ENCODE results near the gene DEDD2. TPM values are rescaled to one million over a fixed set of nuclear protein-coding genes. Genes with fewer than 3 reads are reported as not detected.

Gene DEDD2
- total and polyA plus RNA-seq, 10 of the 15 experiments (the other 5 are each of a cell fraction or from before 2014, with no cell fraction given) = 2.5 to 24.7 (median 17.6) TPM

GRCh38 chr19:42191330-42191729 lies 26.1 kb downstream of the DEDD2 start:
- Histone ChIP-seq H3K27me3 (replicated peaks in 1 of 2; ENCODE audit: control insufficient read depth in 2 of 2, insufficient read depth in 2 of 2, low read length in 1 of 2) (no peaks in the 10 kb centered on the region), H3K9me3 (replicated peaks; ENCODE audit: control insufficient read depth, insufficient read depth, low read length) (no peaks in the 10 kb centered on the region; the same call in 2 of the 3 replicates), H3K79me2 (ENCODE audit: control insufficient read depth, insufficient read depth, low read length) (no peaks in the 10 kb centered on the region), H2AFZ (ENCODE audit: control insufficient read depth, low read depth, low read length) (no peak overlapping the region), H3K4me1 (ENCODE audit: control insufficient read depth, insufficient read depth, low read length) (no peaks in the 10 kb centered on the region), H3K4me3 (no peak overlapping the region), H3K4me2 (ENCODE audit: control insufficient read depth, insufficient read depth) (no peak overlapping the region), H4K20me1 (ENCODE audit: control insufficient read depth, insufficient read depth) (no peaks in the 10 kb centered on the region), H3K36me3 (ENCODE audit: control insufficient read depth in 2 of 2, insufficient read depth in 2 of 2, low read length in 1 of 2) (no peaks in the 10 kb centered on the region; a peak in 2 of 4 replicates), H3K27ac (ENCODE audit: control insufficient read depth, insufficient read depth) (no peak overlapping the region), H3K9ac (ENCODE audit: control insufficient read depth, insufficient read depth, low read length) (no peak overlapping the region)
- RAD21 ChIA-PET (ENCODE audit: unreplicated experiment) = interaction anchor here (0.6 kb wide), 1 partner anchor 316 kb away, joined by 3 read pairs; no protein-coding TSS in a partner anchor
- BruUV-seq (replicated peaks) = no TSS peak
- intact Hi-C loops (cut with micrococcal nuclease; ENCODE audit: unreplicated experiment) (no loop called here), in situ Hi-C loops (cut with MboI) (no loop called here)
- 95% methylated on average over 1 of the region's 1 CpG for WGBS (ENCODE audit: insufficient coverage, insufficient replicate concordance, low lambda C conversion rate, missing lambda C conversion rate)
- no peak for ATAC-seq
- no peak for DNase-seq (ENCODE audit: low read depth, low spot score)
- SMC1A ChIA-PET (ENCODE audit: uncharacterized antibody, unreplicated experiment) = interaction anchor here (0.8 to 1.4 kb wide), 4 partner anchors 36 to 83 kb away, joined by 3 read pairs; no protein-coding TSS in a partner anchor
- POLR2A ChIA-PET = interaction anchor here (0.6 to 0.9 kb wide), 3 partner anchors 8 to 26 kb away, joined by 3 to 4 read pairs (median 3); no protein-coding TSS in a partner anchor
- FAIRE-seq = no peak
- TF ChIP-seq HDAC2 (IDR thresholded peaks at IDR 0.05) (no peak), RBBP5 (conservative IDR thresholded peaks at IDR 0.05) (no peak), SREBF1 (IDR thresholded peaks at IDR 0.05; ENCODE audit: low read length) (no peak), NRF1 (conservative IDR thresholded peaks at IDR 0.05; ENCODE audit: low read depth, low read length) (no peak), BCLAF1 (IDR thresholded peaks at IDR 0.05) (no peak), SP1 (IDR thresholded peaks at IDR 0.05; ENCODE audit: low read depth, low read length) (no peak), POLR2A (IDR thresholded peaks at IDR 0.05; ENCODE audit: low read depth, low read length) (no peak), RUNX3 (IDR thresholded peaks at IDR 0.05; ENCODE audit: low read length) (no peak), NBN (IDR thresholded peaks at IDR 0.05) (no peak), IRF3 (IDR thresholded peaks at IDR 0.05) (no peak), HDGF (IDR thresholded peaks at IDR 0.05) (no peak), CEBPB (IDR thresholded peaks at IDR 0.05; ENCODE audit: borderline replicate concordance in 1 of 2, low read depth in 2 of 2, low read length in 2 of 2) (no peak)
- CTCF ChIA-PET = interaction anchor here (1.0 to 1.2 kb wide), 4 partner anchors 9 to 82 kb away, joined by 3 to 4 read pairs (median 4); no protein-coding TSS in a partner anchor

Data from GM12878 (cell line).